ENCODE results near the gene NINJ2. TPM values are rescaled to one million over a fixed set of nuclear protein-coding genes. Genes with fewer than 3 reads are reported as not detected.
"Not testable (repeated sequence)": the region's sequence is repeated elsewhere in the genome, so short reads cannot be mapped to it uniquely, and the experiment has no call there.

NINJ2 gene
- total RNA-seq, 1 donor from 2014 or later: 0.69 TPM

DNA sequence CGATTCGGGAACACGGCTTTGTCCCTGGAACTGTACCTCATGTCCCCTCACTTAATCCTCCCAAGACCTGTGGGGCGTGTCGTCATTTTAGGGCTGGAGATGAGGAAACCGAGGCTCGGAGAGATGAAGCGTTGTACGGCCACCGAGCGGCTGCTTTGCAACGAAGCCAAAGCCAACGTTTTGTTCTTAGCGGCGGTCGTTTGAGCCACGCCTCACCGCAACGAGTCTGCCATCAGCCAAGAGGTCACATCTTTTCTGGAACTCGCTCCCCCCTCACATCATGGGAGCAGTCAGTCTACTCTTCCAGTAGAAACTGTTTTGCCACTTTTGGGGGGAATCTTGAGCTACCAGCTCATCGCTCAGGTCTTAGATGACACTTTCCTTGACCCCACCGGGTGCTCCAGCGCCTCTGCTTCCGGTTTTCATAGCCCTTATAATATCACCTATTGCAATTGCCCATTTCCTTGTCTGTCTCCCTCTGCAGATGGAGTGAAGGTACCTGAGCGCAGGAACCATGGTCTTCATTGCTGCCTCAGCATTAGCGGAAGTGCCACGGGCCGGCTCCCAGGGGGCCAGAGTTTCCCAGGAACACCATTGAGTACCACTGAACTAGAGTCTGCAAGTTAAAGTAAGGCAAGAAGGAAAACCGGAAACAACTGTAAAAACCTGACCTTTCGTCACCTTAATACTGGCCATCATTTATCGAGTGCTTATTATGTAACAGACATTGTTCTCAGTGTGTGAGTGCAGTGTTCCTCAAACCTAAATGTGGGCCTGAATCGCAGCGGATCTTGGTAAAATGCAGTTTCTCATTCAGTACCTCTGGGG lies 19.6 kb downstream of the NINJ2 start:
- H3K4me3 Mint-ChIP-seq: peak overlapping the region; percentile 65
- H3K9me3 Mint-ChIP-seq: no peaks in the 10 kb centered on the region
- peaks cover 28% of the 10 kb centered on the region for H3K4me1 Mint-ChIP-seq
- no peak for DNase-seq (ENCODE audit: low spot score in 2 of 2, unreplicated experiment in 2 of 2)
- H3K27me3 Mint-ChIP-seq (ENCODE audit: low read depth): no peaks in the 10 kb centered on the region
- H3K27ac Mint-ChIP-seq: peak overlapping the region; percentile 86
- TF ChIP-seq, protein P1, sequence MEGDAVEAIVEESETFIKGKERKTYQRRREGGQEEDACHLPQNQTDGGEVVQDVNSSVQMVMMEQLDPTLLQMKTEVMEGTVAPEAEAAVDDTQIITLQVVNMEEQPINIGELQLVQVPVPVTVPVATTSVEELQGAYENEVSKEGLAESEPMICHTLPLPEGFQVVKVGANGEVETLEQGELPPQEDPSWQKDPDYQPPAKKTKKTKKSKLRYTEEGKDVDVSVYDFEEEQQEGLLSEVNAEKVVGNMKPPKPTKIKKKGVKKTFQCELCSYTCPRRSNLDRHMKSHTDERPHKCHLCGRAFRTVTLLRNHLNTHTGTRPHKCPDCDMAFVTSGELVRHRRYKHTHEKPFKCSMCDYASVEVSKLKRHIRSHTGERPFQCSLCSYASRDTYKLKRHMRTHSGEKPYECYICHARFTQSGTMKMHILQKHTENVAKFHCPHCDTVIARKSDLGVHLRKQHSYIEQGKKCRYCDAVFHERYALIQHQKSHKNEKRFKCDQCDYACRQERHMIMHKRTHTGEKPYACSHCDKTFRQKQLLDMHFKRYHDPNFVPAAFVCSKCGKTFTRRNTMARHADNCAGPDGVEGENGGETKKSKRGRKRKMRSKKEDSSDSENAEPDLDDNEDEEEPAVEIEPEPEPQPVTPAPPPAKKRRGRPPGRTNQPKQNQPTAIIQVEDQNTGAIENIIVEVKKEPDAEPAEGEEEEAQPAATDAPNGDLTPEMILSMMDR (IDR thresholded peaks at IDR 0.05; ENCODE audit: unreplicated experiment): no peak
- H3K36me3 Mint-ChIP-seq: no peaks in the 10 kb centered on the region

DNA sequence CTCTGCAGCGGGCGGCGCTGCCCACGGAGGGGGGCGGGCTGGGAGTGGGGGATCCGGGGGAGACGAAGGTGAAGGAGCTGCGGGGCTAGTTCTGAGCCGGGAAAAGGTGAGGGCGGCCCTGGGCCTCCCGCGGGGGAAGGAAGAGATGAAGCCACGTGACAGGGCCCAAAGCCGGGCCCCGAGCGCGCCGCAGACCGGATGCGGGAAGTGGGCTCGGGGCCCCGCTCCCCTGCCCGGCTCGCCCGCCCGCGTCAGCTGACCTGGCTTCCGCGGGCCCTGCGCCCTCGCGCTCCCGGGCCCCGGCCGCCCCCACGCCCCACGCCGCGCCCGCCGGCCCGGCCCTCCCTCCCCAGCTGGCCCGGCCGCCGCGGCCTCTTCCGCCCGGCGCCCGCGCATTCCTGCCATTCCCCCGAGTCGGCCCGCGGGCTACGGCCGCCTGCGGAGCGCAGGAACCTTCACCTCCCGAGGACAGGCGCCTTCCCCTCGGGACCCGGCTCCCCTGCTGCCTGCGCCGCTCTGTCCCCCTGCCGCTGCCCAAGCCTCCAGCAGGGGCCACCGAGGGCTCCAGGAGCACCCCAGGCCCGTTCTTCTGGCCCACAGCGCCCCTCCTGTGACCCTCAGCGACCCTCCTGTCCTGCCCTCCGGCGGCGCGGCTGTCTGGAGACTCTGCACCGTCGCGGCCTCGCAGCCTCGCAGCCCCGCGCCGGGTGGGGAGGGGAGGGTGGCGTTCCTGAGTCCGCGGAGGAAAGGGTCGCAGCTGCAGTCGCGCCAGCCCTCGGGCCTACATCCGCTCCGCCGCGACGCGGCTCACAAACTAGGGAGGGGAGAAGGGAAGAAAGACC lies 20.4 kb downstream of the NINJ2 start:
- peak; percentile 54 to 69 for DNase-seq (ENCODE audit: low spot score in 2 of 2, unreplicated experiment in 2 of 2)
- H3K9me3 Mint-ChIP-seq: no peaks in the 10 kb centered on the region
- TF ChIP-seq, protein P1 (IDR thresholded peaks at IDR 0.05; ENCODE audit: unreplicated experiment): no peak
- no peaks in the 10 kb centered on the region for H3K27me3 Mint-ChIP-seq (ENCODE audit: low read depth)
- H3K4me3 Mint-ChIP-seq: peak overlapping the region; percentile 65
- peaks cover 28% of the 10 kb centered on the region for H3K4me1 Mint-ChIP-seq
- H3K36me3 Mint-ChIP-seq: no peaks in the 10 kb centered on the region
- peak overlapping the region; percentile 86 for H3K27ac Mint-ChIP-seq

DNA sequence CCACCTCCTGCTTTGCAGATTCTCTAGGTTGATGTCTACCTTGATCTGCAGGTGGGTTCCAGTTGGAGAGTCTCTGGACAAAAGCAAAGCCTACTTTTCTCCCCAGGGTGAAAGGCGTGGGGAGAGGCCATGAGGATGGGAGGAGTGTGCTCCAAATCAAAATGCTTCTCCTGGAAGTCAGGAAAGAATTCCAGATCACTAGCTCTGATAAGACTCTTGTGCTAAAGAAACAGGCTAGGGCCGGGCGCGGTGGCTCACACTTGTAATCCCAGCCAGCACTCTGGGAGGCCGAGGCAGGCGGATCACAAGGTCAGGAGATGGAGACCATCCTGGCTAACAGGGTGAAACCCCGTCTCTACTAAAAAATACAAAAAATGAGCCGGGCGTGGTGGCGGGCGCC lies 21.9 kb downstream of the NINJ2 start:
- not testable (repeated sequence) for H3K36me3 Mint-ChIP-seq; DNase-seq (ENCODE audit: low spot score in 2 of 2, unreplicated experiment in 2 of 2); H3K9me3 Mint-ChIP-seq; H3K27ac Mint-ChIP-seq; H3K27me3 Mint-ChIP-seq (ENCODE audit: low read depth)
- Mint-ChIP-seq H3K4me3 (peak overlapping the region; percentile 15), H3K4me1 (peaks cover 25% of the 10 kb centered on the region)

DNA sequence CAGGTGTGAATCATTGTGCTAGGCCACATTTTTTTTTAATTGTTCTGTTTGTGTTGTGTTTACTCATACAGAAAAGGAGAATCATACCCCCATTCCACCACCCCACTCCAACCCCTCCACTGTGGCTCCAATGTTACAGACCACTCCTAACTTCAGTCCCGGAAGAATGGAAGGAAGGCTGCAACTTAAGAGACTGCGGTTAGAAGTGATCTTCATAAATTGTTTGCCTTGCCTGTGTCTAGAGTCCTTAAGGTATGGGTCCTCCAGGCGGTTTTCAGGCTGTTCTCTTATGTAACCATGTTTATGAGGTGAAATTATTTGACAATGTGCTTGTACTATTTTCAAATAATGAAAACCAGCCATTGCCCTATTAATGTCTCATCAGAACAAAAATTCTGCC lies 22.5 kb downstream of the NINJ2 start:
- H3K27me3 Mint-ChIP-seq (ENCODE audit: low read depth): no peaks in the 10 kb centered on the region
- peak overlapping the region; percentile 23 for H3K27ac Mint-ChIP-seq
- peaks cover 20% of the 10 kb centered on the region for H3K4me1 Mint-ChIP-seq
- no peak overlapping the region for H3K4me3 Mint-ChIP-seq
- no peaks in the 10 kb centered on the region for H3K36me3 Mint-ChIP-seq
- no peak for DNase-seq (ENCODE audit: low spot score in 2 of 2, unreplicated experiment in 2 of 2)
- H3K9me3 Mint-ChIP-seq: no peaks in the 10 kb centered on the region
- TF ChIP-seq, protein P1 (IDR thresholded peaks at IDR 0.05; ENCODE audit: unreplicated experiment): no peak

DNA sequence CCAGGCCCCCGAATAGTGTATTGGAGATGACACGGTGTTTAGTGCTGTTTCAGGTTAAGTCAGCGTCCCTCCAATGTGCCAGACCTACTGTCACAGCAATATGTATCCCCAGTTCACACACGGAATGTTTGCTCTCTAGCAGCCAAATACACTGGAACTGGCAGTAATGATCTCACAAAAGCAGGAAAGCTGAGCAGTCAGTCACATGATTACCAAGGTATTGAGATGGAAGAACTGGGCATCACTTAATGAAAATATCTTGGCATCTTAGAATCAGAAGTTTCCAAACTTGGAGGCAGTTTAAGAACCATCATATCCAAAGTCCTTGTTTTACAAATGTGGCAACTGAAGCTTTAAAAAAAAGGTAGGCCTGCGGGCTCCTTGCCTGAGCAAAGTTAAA lies 23.3 kb downstream of the NINJ2 start:
- no peaks in the 10 kb centered on the region for H3K27me3 Mint-ChIP-seq (ENCODE audit: low read depth)
- TF ChIP-seq, protein P1 (IDR thresholded peaks at IDR 0.05; ENCODE audit: unreplicated experiment): no peak
- no peak overlapping the region for H3K4me3 Mint-ChIP-seq
- peaks cover 13% of the 10 kb centered on the region for H3K4me1 Mint-ChIP-seq
- no peak overlapping the region for H3K27ac Mint-ChIP-seq
- no peaks in the 10 kb centered on the region for H3K9me3 Mint-ChIP-seq
- no peaks in the 10 kb centered on the region for H3K36me3 Mint-ChIP-seq
- DNase-seq (ENCODE audit: low spot score in 2 of 2, unreplicated experiment in 2 of 2): no peak

DNA sequence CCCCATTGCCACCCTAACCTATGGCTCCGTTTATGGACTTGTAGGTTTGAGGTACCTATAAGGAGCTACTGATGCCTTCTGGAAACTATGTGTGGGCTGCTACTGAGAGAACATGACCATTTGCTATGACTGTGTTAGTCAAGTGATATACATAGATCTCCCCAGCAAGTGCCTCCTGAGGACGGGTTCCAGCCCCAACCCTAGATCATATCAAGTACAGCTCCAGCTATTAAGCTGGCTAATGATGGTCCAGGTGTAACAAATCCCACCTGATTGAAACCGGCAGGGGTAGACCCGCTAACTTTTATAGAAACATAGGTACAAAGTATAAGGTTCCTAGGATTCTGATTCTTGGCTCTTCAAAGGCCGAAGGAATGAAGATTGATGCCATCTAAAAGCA lies 23.7 kb downstream of the NINJ2 start:
- TF ChIP-seq, protein P1 (IDR thresholded peaks at IDR 0.05; ENCODE audit: unreplicated experiment): no peak
- Mint-ChIP-seq H3K36me3 (no peaks in the 10 kb centered on the region), H3K27ac (no peak overlapping the region), H3K9me3 (no peaks in the 10 kb centered on the region), H3K4me1 (peaks cover 12% of the 10 kb centered on the region), H3K27me3 (ENCODE audit: low read depth) (no peaks in the 10 kb centered on the region), H3K4me3 (no peak overlapping the region)
- no peak for DNase-seq (ENCODE audit: low spot score in 2 of 2, unreplicated experiment in 2 of 2)

Data from mesothelial cell of epicardium (in vitro differentiated cells).